ENCODE results near the gene GIMAP6. TPM values are rescaled to one million over a fixed set of nuclear protein-coding genes. Genes with fewer than 3 reads are reported as not detected.
"Not testable (repeated sequence)": the region's sequence is repeated elsewhere in the genome, so short reads cannot be mapped to it uniquely, and the experiment has no call there.

Gene GIMAP6
- total RNA-seq, 1 donor from 2014 or later, result not detected

DNA sequence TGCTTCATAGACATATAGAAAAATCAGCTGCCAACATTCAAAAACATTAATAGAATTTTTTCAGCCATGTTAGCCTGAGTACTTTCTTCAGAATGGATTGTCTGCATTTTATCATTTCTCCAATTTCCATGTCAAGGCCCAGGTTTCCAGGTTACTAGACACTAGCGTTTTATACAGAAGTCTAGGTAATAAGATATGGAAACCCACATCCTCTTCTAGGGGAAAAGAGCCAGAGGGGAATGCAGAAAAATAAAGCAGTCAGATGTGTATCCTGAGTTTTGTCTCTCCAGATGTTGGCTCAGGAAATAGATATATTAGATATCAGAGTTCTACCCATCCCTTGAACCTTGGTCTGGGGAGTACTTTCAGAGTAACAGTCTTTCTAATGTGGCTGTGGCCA lies 44.6 kb downstream of the GIMAP6 start:
- no peak for DNase-seq
- H3K27ac Mint-ChIP-seq (ENCODE audit: unreplicated experiment), result no peak overlapping the region
- TF ChIP-seq, protein P1, sequence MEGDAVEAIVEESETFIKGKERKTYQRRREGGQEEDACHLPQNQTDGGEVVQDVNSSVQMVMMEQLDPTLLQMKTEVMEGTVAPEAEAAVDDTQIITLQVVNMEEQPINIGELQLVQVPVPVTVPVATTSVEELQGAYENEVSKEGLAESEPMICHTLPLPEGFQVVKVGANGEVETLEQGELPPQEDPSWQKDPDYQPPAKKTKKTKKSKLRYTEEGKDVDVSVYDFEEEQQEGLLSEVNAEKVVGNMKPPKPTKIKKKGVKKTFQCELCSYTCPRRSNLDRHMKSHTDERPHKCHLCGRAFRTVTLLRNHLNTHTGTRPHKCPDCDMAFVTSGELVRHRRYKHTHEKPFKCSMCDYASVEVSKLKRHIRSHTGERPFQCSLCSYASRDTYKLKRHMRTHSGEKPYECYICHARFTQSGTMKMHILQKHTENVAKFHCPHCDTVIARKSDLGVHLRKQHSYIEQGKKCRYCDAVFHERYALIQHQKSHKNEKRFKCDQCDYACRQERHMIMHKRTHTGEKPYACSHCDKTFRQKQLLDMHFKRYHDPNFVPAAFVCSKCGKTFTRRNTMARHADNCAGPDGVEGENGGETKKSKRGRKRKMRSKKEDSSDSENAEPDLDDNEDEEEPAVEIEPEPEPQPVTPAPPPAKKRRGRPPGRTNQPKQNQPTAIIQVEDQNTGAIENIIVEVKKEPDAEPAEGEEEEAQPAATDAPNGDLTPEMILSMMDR (IDR thresholded peaks at IDR 0.05; ENCODE audit: partially characterized antibody, unreplicated experiment), result no peak
- H3K9me3 Mint-ChIP-seq (ENCODE audit: unreplicated experiment), result peaks cover 5% of the 10 kb centered on the region
- H3K4me3 Mint-ChIP-seq (ENCODE audit: unreplicated experiment), result no peak overlapping the region
- no peaks in the 10 kb centered on the region for H3K36me3 Mint-ChIP-seq (ENCODE audit: unreplicated experiment)
- no peaks in the 10 kb centered on the region for H3K4me1 Mint-ChIP-seq (ENCODE audit: low read depth, unreplicated experiment)
- no peaks in the 10 kb centered on the region for H3K27me3 Mint-ChIP-seq (ENCODE audit: unreplicated experiment)

DNA sequence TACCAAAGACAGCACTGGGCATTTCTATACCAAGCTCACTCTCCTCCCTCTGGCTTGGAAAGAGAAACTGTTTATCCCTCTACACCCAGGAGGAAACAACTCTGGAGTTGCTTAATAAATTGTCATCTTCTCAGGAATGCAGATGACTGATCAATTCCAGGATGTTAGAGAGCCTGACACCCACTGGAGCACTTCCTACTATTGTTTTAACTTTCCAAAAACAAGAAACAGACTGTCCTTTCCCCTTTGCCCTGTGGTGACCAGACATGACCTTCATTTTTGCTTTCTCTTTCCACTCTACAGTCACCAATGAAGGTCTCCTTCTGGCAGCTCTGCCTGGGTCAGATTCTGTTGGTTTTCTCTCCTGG lies 45.4 kb downstream of the GIMAP6 start:
- Mint-ChIP-seq H3K4me1 (ENCODE audit: low read depth, unreplicated experiment) (no peaks in the 10 kb centered on the region), H3K36me3 (ENCODE audit: unreplicated experiment) (no peaks in the 10 kb centered on the region), H3K27me3 (ENCODE audit: unreplicated experiment) (no peaks in the 10 kb centered on the region), H3K4me3 (ENCODE audit: unreplicated experiment) (no peak overlapping the region), H3K27ac (ENCODE audit: unreplicated experiment) (no peak overlapping the region), H3K9me3 (ENCODE audit: unreplicated experiment) (peaks cover 5% of the 10 kb centered on the region)
- TF ChIP-seq, protein P1 (IDR thresholded peaks at IDR 0.05; ENCODE audit: partially characterized antibody, unreplicated experiment), result no peak
- DNase-seq, result no peak

DNA sequence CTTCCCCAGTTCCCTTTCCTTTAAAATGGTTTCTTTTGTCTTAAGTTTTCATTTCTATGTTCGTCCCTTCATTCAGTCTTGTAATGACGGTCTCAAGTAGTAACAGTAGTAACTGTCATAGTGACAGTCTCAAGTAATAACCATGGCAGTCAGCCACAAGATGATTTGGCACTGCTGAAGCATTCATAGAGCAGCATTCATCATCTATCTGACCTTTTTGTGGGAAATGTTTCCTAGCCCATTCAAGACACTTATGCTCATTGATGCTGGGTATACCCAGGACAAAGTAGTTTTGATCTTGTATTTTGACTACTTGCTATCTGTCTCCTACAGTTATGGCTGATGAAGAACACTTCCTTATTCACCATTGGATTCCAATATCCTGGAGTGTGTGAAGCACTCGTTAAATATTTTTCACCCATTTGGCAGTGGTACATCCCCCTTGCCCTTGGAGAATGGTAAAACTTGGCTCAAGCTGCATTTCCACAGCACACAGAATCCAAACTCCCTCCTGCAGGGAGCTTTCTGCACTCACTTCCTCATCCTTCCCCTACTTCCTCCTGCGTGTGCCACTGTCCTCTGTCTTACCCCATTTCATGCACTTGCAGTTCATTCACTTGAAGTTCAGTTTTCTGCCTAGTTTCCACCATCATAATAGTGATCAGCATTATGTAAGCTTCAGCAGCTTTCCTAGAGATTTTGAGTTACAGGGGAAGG lies 46.0 kb downstream of the GIMAP6 start:
- H3K36me3 Mint-ChIP-seq (ENCODE audit: unreplicated experiment), result no peaks in the 10 kb centered on the region
- TF ChIP-seq, protein P1 (IDR thresholded peaks at IDR 0.05; ENCODE audit: partially characterized antibody, unreplicated experiment), result no peak
- H3K9me3 Mint-ChIP-seq (ENCODE audit: unreplicated experiment), result peaks cover 5% of the 10 kb centered on the region
- no peak for DNase-seq
- H3K27me3 Mint-ChIP-seq (ENCODE audit: unreplicated experiment), result no peaks in the 10 kb centered on the region
- H3K4me3 Mint-ChIP-seq (ENCODE audit: unreplicated experiment), result no peak overlapping the region
- H3K4me1 Mint-ChIP-seq (ENCODE audit: low read depth, unreplicated experiment), result no peaks in the 10 kb centered on the region
- no peak overlapping the region for H3K27ac Mint-ChIP-seq (ENCODE audit: unreplicated experiment)

DNA sequence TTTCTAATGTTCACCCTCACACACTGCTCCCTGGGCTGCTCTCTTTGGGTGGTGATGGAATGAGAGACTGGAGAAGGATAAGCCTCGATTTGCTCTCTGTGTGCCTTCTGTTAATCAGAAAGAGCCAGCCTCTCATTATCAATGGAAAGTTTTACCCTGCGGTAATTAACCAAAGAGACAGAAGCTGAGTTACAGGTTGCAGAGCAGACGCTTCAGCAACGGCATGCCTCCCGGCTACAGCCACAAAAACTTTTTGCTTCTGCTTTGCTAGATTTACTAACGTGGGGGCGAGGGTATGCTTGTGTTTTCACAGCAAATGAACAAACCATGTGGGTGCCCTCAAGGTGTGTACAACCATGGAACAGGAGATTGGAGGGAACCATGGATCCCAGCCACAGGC lies 47.0 kb downstream of the GIMAP6 start:
- Mint-ChIP-seq H3K4me1 (ENCODE audit: low read depth, unreplicated experiment) (no peaks in the 10 kb centered on the region), H3K27ac (ENCODE audit: unreplicated experiment) (no peak overlapping the region), H3K36me3 (ENCODE audit: unreplicated experiment) (no peaks in the 10 kb centered on the region), H3K27me3 (ENCODE audit: unreplicated experiment) (peaks cover 3% of the 10 kb centered on the region), H3K9me3 (ENCODE audit: unreplicated experiment) (peaks cover 5% of the 10 kb centered on the region), H3K4me3 (ENCODE audit: unreplicated experiment) (no peak overlapping the region)
- DNase-seq, result no peak
- TF ChIP-seq, protein P1 (IDR thresholded peaks at IDR 0.05; ENCODE audit: partially characterized antibody, unreplicated experiment), result no peak

DNA sequence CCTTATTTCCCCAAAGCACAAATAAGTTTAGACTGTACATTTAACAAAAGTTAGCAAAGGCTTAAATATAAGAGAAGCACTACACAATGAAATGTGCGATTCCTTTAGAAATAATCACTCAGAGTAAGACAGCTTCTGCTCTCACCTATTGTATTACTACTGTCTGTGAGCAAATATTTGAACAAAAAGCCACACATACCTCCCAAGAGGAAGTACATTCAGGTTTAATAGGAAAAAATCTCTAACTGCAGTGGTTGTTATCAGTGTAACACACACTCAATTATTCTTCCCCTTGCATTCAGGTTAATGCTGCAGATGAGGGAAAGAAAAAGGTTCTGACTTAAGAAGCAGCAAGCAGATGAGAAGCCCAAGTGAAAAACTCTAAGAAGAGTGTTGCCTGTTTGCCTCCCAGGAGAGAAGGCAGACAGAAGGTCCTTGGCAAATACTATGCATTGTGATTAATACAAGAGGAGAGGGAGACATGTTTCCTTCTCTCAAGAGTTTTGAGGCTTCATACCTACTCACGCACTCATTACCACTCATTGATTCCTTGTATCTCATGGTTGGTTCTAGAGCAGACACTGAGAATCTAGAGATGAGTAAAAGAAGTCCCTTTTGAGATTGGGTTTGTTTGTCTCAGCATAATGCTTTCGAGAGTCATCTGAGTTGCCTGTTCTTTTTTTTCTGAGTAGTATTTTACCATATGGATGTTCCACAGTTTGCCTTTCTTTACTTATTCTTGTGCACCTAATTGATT lies 51.4 kb downstream of the GIMAP6 start:
- H3K9me3 Mint-ChIP-seq (ENCODE audit: unreplicated experiment), result no peaks in the 10 kb centered on the region
- H3K4me3 Mint-ChIP-seq (ENCODE audit: unreplicated experiment), result no peak overlapping the region
- peaks cover 5% of the 10 kb centered on the region for H3K27me3 Mint-ChIP-seq (ENCODE audit: unreplicated experiment)
- DNase-seq, result no peak
- H3K27ac Mint-ChIP-seq (ENCODE audit: unreplicated experiment), result no peak overlapping the region
- TF ChIP-seq, protein P1 (IDR thresholded peaks at IDR 0.05; ENCODE audit: partially characterized antibody, unreplicated experiment), result no peak
- no peaks in the 10 kb centered on the region for H3K4me1 Mint-ChIP-seq (ENCODE audit: low read depth, unreplicated experiment)
- H3K36me3 Mint-ChIP-seq (ENCODE audit: unreplicated experiment), result no peaks in the 10 kb centered on the region

DNA sequence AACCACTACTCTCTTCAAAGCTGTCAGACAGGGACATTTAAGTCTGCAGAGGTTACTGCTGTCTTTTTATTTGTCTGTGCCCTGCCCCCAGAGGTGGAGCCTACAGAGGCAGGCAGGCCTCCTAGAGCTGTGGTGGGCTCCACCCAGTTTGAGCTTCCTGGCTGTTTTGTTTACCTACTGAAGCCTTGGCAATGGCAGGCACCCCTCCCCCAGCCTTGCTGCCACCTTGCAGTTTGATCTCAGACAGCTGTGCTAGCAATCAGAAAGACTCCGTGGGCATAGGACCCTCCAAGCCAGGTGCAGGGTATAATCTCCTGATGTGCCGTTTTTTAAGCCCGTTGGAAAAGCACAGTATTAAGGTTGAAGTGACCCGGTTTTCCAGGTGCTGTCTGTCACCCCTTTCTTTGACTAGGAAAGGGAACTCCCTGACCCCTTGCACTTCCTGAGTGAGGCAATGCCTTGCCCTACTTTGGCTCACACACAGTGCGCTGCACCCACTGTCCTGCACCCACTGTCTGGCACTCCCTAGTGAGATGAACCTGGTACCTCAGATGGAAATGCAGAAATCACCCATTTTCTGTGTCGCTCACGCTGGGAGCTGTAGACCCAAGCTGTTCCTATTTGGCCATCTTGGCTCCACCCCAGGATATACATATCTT lies 52.1 kb downstream of the GIMAP6 start:
- DNase-seq; H3K27ac Mint-ChIP-seq (ENCODE audit: unreplicated experiment); H3K9me3 Mint-ChIP-seq (ENCODE audit: unreplicated experiment); H3K36me3 Mint-ChIP-seq (ENCODE audit: unreplicated experiment); H3K4me3 Mint-ChIP-seq (ENCODE audit: unreplicated experiment); H3K27me3 Mint-ChIP-seq (ENCODE audit: unreplicated experiment); H3K4me1 Mint-ChIP-seq (ENCODE audit: low read depth, unreplicated experiment): not testable (repeated sequence)
